ENCODE results near the gene GLIS1. TPM values are rescaled to one million over a fixed set of nuclear protein-coding genes. Genes with fewer than 3 reads are reported as not detected.

GLIS1 gene
- total RNA-seq, 1 donor from 2014 or later, result not detected

GRCh38 chr1:53638360-53639035 is 100.5 kb downstream of the GLIS1 start:
- no peak for DNase-seq (ENCODE audit: low read depth, low spot score)

- no peak for DNase-seq (ENCODE audit: low read depth, low spot score)
Measured at GRCh38 chr1:53637511-53638359, 101.2 kb downstream of the GLIS1 start.

DNA sequence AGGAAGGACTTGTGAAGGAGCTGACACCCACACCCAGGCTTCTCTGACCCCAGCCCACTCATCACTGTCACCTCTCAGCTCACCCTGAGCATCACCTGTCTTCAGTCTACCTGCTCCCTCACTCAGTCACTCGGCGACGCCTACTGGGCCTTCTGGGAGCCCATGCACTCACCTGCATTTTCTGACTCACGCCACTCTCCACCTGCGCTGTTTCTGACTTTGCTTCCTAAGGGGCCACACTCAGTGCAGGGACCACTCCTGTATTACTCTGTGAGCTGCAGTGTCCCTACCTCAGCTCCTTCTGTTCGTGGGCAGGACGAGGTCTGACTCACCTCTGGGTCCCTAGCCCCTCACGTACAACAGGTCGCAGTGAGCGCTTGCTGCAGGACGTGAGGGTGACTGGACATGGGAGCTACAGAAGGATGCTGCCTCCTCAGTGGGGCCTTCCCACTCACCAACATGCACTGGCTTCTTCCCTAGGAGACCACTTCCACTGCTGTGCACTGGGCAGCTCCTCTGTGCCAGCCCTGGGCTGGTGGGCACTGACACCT is 102.3 kb downstream of the GLIS1 start:
- no peak for DNase-seq (ENCODE audit: low read depth, low spot score)

DNA sequence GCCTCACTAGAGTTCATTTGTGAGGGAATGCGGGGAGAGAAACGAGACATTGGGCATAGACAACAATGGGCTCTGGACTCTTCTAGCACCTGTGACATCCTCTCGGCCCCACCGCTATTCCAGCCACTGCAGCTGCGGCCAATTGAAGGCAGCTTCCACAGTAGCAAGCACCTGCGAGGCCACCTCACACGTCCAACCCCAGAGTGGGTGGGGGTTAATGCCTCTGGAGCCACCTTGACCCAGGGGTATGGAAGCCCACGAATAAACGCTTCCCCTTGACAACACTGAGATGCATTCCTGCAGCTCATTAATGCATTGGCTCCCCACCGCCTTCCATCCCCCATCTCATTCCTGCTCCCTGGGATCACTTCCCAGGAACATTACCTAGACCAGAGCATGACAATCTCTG is 104.4 kb downstream of the GLIS1 start:
- no peak for DNase-seq (ENCODE audit: low read depth, low spot score)

DNA sequence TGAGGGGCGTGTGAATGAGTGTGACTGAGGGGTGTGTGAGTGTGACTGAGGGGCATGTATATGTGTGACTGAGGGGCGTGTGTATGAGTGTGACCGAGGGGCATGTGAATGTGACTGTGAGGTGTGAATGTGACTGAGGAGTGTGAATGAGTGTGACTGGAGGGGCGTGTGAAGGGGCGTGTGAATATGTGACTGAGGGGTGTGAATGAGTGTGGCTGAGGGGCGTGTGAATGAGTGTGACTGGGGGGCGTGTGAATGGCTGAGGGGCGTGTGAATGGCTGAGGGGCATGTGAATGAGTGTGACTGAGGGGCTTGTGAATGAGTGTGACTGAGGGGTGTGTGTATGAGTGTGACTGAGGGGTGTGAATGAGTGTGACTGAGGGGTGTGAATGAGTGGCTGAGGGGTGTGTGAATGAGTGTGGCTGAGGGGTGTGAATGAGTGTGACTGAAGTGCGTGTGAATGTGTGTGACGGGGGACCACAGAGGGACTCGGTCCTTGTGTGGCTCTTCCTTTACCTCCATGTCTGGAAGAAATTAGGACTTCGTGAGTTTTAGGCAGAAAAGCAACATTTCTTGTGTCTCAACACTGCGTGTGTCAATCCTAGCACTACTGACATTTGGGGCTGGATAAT is 105.8 kb downstream of the GLIS1 start:
- DNase-seq (ENCODE audit: low read depth, low spot score), result no peak

DNA sequence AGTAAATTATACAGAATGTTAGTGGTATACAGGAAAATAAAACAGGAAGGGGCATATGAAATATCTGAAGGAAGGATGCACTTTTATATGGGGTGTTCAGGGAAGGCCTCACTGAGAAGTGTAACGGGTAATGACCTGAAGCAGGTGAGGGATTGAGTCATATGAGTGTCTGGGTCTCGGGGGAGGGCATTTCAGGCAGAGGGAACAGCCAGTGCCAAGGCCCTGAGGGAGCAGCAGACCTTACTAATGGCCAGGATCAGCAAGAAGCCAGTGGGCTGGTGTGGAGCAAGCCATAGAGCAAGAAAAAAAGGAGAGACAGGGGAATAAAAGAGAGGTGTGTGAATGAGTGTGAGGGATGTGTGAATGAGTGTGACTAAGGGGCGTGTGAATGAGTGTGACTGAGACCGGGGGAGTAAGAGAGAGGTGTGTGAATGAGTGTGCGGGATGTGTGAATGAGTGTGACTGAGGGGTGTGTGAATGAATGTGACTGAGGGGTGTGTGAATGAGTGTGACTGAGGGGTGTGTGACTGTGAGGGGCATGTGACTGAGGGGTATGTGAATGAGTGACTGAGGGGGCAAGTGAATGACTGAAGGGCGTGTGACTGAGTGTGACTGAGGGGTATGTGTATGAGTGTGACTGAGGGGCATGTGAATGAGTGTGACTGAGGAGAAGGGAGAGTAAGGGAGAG is 107.2 kb downstream of the GLIS1 start:
- no peak for DNase-seq (ENCODE audit: low read depth, low spot score)

DNA sequence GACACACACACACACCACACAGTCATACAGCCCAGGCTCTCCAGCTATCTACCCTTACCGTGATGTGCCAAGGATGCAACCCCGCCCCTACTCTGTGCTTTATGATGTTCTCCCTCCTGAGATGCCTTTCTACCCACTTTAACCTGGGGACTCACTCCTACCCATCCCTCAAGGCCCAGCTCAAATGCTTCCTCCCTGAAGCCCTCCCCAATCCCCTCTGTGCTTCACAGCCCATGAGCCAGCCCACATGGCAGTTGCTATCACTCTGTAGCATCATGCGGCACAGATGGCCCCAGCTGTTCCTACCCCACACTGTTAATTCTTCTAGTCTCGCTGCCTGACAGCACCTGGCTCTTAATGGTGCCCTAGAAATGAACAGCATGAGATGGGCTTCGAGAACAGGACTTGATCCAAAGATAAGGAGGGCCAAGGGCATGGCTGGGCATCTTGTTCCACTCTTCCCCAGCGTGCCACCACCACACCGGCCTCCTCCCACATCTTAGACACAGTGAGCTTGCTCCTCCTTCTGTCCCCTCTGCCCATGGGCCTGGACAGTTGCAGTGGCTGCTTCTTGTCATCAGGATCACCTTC is 109.8 kb downstream of the GLIS1 start:
- DNase-seq (ENCODE audit: low read depth, low spot score), result no peak

- DNase-seq (ENCODE audit: low read depth, low spot score), result no peak
Measured at GRCh38 chr1:53628286-53628955, 110.5 kb downstream of the GLIS1 start.

- no peak for DNase-seq (ENCODE audit: low read depth, low spot score)
Measured at GRCh38 chr1:53627666-53628065, 111.3 kb downstream of the GLIS1 start.

GRCh38 chr1:53627031-53627430 is 111.9 kb downstream of the GLIS1 start:
- DNase-seq (ENCODE audit: low read depth, low spot score), result no peak

DNA sequence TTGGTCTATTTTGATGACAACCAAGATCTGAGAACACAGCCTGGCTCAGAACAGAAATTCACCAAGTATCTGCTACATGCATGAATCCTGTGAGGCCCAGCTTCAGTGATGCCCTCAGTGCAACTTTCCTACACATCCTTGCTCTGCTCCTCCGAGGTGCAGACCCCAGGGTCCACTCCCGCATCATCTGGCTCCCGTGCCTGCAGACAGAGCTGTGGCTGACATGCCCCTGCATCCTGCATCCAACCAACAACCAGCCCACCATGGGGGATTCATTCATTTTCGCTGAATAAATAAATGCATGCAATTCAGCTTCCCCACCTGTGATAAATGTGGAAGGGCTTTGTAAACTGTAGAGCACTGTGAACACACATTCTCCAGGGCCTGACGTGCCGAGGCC is 112.3 kb downstream of the GLIS1 start:
- no peak for DNase-seq (ENCODE audit: low read depth, low spot score)

- no peak for DNase-seq (ENCODE audit: low read depth, low spot score)
Measured at GRCh38 chr1:53625766-53626520, 113.0 kb downstream of the GLIS1 start.

DNA sequence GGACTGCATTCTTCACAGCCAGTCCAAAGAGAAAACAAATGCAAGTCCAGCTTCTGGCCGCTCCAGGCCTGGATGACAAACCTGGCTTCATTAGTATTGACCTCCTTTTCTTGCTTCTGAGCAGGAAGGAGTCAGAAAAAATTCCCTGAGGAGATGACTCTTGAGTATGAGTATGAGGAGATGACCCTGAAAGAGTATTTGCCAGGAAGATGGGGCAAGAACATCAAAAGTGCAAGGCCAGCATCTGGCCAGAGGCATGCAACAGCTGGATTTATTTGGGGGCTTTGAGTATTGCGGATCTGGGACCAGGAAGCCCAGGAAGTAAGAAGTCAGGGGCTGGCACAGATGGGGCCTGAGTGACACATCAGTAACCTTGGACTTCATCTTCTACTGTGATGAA is 113.9 kb downstream of the GLIS1 start:
- no peak for DNase-seq (ENCODE audit: low read depth, low spot score)

DNA sequence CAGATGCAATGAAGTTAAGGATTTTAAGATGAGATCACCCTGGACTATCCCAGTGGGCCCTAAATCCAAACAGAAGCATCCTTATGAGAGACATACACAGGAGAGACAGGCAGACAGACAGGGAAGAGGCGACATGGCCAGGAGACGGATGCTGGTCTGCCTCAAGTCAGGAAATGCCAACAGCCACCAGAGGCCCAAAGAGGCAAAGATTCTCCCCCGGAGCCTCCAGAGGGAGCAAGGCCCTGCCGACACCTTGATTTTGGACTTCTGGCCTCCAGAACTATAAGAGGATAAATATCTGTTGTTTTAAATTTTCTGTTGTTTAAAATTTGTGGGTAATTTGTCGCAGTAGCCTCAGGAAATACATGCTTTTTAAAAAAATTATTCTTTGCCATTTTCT is 116.4 kb downstream of the GLIS1 start:
- no peak for DNase-seq (ENCODE audit: low read depth, low spot score)

GRCh38 chr1:53621144-53621543 is 117.8 kb downstream of the GLIS1 start:
- no peak for DNase-seq (ENCODE audit: low read depth, low spot score)

DNA sequence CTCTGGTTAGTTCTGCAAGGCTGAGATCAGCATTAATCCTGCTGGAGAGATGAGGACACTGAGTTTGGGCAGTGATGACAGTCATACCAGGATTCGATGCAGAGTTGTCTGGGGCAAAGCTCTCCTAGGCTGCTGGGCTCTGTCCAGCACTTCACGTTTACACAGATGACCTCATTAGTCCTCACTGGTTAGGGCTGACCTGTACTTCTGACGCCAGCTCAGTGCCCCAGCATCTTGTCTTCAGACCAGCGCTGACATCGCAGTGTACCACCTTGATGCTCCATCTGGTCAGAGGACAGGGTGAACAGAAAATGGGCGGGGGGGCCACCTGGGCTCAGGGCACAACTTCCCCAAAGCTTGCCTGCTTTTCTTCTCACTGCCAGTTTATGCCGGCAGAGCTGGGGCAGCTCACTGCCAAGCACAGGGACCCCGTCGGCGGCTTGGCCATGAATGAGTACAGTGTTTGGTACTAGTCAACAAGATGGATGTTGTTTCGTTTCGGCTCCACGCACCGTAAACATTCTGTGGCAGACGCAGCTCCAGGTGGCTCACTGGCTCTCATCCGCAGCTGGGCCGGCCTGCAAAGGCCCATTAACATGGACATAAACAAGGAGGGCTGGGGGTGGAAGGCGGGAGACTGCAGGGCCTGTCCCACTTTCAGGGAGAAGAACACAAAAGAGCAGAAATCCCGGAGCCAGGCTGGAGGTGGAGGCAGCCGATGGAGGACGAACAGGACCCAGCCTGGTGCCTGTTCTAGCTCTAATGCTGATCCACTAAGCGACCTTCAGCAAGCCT is 118.7 kb downstream of the GLIS1 start:
- DNase-seq (ENCODE audit: low read depth, low spot score), result no peak

DNA sequence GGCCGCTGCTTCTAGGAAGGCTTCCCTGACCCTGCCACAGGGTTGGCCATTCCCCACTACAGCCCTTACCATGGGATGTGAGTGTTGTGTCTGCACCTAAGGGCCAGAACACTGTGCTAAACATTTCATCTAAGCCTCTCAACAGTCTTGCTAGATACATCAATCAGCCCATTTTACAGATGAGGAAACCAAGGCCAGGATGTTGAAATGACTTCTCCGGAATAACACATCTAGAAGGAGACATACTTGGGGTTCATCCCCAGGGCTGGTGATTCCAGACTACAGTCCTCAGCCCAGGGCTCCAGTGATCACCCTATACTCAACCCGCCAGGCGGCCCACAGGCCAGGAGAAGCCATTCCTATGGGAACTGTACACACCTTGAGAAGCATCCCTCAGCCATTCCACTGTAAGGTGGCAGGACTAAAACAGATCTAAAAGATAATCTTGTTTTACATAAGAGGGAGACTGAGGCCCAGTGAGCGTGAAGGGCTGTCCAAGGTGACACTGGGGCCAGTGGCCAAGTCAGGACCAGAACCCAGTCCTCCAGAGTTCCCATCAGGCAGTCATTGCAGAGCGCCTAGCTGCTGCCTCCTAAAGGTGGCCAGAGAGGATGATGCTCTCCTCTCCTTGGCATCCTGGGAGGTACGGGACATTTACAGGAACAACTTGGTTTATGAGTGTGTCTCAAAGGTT is 119.5 kb downstream of the GLIS1 start:
- DNase-seq (ENCODE audit: low read depth, low spot score), result no peak
